ENCODE measurements around the gene COL28A1.

- TF ChIP-seq EZH2phosphoT487 (IDR thresholded peaks at IDR 0.05; ENCODE audit: borderline replicate concordance) (no peak), CTCF (conservative IDR thresholded peaks at IDR 0.05; ENCODE audit: low read length) (no peak)
Measured at GRCh38 chr7:7519528-7519927, 16.1 kb downstream of the COL28A1 start.
